Measurements from ENCODE around the gene KIAA1755. TPM values are rescaled to one million over a fixed set of nuclear protein-coding genes. Genes with fewer than 3 reads are reported as not detected.

Gene KIAA1755
- total and polyA plus RNA-seq, 7 donors = 1.2 to 39.1 (median 11.6) TPM; not detected in 1

DNA sequence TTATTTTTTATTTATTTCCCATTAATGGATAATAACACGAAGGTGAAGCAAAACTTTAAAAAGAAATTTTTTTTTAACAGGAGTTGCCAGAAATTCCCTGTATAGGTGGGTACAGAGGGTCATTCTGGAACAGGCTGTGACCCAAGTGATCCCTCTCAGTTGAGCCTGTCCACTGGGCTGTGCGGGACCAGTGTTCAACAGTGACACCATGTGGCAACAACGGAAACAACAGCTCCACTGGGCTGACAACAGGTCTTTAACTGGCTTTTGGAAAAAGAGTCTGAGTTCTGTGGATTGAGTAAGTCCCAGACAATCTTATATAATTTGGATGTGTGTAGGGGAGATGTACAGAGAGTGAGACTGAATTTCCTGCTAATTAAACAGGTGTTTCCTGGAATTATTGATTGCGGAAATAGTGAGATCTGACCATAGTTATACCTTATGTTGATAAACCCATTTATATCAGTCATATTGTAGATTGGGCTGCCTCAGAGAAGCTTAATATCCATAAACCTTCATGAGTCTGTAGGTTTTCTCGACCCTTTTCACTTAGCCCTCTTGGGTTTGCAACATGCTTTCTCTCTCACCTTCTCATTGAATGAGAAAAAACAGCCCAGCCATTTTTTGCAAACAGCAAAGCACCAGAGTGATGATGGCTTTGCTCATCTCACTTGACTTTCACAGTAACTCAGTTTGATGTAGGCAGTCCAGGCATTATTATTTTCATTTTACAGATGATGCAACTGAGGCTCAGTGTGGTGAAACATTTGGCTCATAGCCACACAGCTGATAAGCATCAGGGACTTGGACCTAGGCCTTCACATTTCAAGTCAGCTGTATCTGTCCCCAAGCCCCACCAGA lies 17.5 kb downstream of the KIAA1755 start:
- H3K9me3 ChIP-seq = peaks cover 0 to 13% (median 10%) of the 10 kb centered on the region in 4 donors
- peaks cover 0 to 8% (median 0%) of the 10 kb centered on the region in 3 donors for H3K27me3 ChIP-seq
- peaks cover 0 to 9% (median 0%) of the 10 kb centered on the region in 4 donors for H3K36me3 ChIP-seq
- peak overlapping the region in 1 of 4 donors; percentile 14 for H3K27ac ChIP-seq
- TF ChIP-seq POLR2AphosphoS5 (IDR thresholded peaks at IDR 0.05) = peak; percentile 13 to 50 (median 30)
- TF ChIP-seq, protein P1, sequence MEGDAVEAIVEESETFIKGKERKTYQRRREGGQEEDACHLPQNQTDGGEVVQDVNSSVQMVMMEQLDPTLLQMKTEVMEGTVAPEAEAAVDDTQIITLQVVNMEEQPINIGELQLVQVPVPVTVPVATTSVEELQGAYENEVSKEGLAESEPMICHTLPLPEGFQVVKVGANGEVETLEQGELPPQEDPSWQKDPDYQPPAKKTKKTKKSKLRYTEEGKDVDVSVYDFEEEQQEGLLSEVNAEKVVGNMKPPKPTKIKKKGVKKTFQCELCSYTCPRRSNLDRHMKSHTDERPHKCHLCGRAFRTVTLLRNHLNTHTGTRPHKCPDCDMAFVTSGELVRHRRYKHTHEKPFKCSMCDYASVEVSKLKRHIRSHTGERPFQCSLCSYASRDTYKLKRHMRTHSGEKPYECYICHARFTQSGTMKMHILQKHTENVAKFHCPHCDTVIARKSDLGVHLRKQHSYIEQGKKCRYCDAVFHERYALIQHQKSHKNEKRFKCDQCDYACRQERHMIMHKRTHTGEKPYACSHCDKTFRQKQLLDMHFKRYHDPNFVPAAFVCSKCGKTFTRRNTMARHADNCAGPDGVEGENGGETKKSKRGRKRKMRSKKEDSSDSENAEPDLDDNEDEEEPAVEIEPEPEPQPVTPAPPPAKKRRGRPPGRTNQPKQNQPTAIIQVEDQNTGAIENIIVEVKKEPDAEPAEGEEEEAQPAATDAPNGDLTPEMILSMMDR (IDR thresholded peaks at IDR 0.05) = peak in 1 of 4 experiments; percentile 12
- TF ChIP-seq POLR2A (IDR thresholded peaks at IDR 0.05) = no peak
- TF ChIP-seq EP300 (IDR thresholded peaks at IDR 0.05) = no peak
- H3K4me3 ChIP-seq = no peak overlapping the region
- 50% methylated on average over 5 of the region's 5 CpGs for WGBS, 2 donors
- intact Hi-C loops (cut with DNase I) = no loop called here
- H3K4me1 ChIP-seq = peaks cover 0 to 19% (median 13%) of the 10 kb centered on the region in 4 donors
- no peak for DNase-seq

DNA sequence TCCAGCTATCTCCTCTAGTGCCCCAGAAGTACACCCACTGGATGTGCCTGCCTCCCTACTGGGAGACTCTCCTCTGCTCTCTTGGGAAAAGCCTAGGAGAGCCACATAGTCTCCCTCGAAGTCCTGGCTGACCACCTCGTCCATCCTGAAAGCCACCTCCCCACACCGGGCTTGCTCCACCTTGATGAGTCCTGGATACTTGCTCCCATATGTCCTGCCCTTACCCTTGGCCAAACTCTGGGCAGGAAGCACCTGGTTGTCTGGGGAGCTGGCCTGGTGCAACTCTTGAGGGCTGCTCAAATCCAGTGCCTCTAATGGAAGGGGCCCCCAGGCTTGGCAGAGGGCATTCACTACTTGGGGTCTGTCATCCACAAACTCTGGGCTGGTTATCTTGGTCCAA lies 19.3 kb downstream of the KIAA1755 start:
- Histone ChIP-seq H3K9me3 (peaks cover 0 to 13% (median 10%) of the 10 kb centered on the region in 4 donors), H3K27me3 (peaks cover 0 to 8% (median 0%) of the 10 kb centered on the region in 3 donors), H3K27ac (no peak overlapping the region), H3K4me1 (peaks cover 0 to 4% (median 3%) of the 10 kb centered on the region in 4 donors), H3K4me3 (no peak overlapping the region), H3K36me3 (peaks cover 0 to 9% (median 0%) of the 10 kb centered on the region in 4 donors)
- TF ChIP-seq POLR2A (IDR thresholded peaks at IDR 0.05) = no peak
- no peak for TF ChIP-seq POLR2AphosphoS5 (IDR thresholded peaks at IDR 0.05)
- TF ChIP-seq, protein P1 (IDR thresholded peaks at IDR 0.05) = no peak
- TF ChIP-seq EP300 (IDR thresholded peaks at IDR 0.05) = no peak
- WGBS, 2 donors = 84 to 86% methylated on average over 3 of the region's 3 CpGs
- DNase-seq = no peak
- intact Hi-C loops (cut with DNase I) = no loop called here

DNA sequence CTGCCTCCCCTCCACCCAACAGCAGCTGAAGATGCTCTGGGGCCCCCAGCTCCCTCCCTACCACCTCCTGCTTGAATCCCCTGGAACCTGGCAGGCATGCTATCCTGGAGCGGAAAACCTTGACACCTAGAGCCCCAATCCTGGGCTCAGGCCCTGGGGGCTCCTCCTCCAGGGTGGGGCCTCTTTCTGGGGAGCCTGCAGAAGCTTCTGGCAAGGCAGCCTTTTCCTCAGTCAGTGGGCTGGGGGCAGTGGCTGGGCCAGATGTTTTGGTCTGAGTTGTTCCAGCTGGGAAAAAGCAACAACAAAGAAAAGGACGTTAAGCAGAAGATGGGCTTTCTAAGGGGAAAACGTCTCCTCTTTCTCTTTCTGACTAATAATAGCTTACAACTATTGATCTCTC lies 21.1 kb downstream of the KIAA1755 start:
- WGBS, 2 donors = 39 to 51% methylated on average over 3 of the region's 3 CpGs
- Histone ChIP-seq H3K4me1 (no peaks in the 10 kb centered on the region), H3K36me3 (peaks cover 0 to 9% (median 0%) of the 10 kb centered on the region in 4 donors), H3K27ac (no peak overlapping the region), H3K9me3 (peaks cover 0 to 13% (median 10%) of the 10 kb centered on the region in 4 donors), H3K27me3 (peaks cover 0 to 8% (median 0%) of the 10 kb centered on the region in 3 donors), H3K4me3 (no peak overlapping the region)
- intact Hi-C loops (cut with DNase I) = no loop called here
- DNase-seq = no peak
- TF ChIP-seq POLR2A (IDR thresholded peaks at IDR 0.05) = no peak
- TF ChIP-seq, protein P1 (IDR thresholded peaks at IDR 0.05) = no peak
- no peak for TF ChIP-seq POLR2AphosphoS5 (IDR thresholded peaks at IDR 0.05)
- no peak for TF ChIP-seq EP300 (IDR thresholded peaks at IDR 0.05)

DNA sequence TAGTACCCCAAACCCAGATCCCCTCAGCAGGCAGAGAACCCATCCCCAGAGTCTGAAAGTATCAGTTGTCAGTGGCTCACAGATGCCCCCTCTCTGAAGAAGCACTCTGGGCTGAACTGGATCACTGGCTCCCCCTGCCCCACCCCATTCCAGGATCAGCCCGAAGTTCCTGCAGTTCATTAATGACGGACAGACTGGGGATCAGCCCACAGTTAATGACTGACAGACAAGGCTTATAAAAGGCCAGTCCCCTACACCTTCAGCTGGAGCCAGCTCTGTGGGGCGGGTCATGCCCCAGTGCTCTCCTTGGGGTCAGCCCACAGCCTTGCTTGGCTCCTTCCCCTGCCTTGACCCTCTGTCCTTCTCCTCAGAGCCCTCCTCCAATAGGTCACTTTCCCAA lies 21.7 kb downstream of the KIAA1755 start:
- DNase-seq = no peak
- Histone ChIP-seq H3K27ac (no peak overlapping the region), H3K4me3 (no peak overlapping the region), H3K27me3 (peaks cover 0 to 8% (median 0%) of the 10 kb centered on the region in 3 donors), H3K9me3 (peaks cover 0 to 13% (median 10%) of the 10 kb centered on the region in 4 donors), H3K4me1 (no peaks in the 10 kb centered on the region), H3K36me3 (peaks cover 0 to 9% (median 0%) of the 10 kb centered on the region in 4 donors)
- intact Hi-C loops (cut with DNase I) = no loop called here
- 19 to 49% methylated on average over 3 of the region's 3 CpGs for WGBS, 2 donors
- TF ChIP-seq POLR2AphosphoS5 (IDR thresholded peaks at IDR 0.05) (no peak), POLR2A (IDR thresholded peaks at IDR 0.05) (no peak), EP300 (IDR thresholded peaks at IDR 0.05) (no peak)
- TF ChIP-seq, protein P1 (IDR thresholded peaks at IDR 0.05) = no peak
